ENCODE results near the gene TRIM65. TPM values are rescaled to one million over a fixed set of nuclear protein-coding genes. Genes with fewer than 3 reads are reported as not detected.

TRIM65 gene
- total RNA-seq, 4 donors from 2014 or later: 16.5 to 26.1 (median 22.3) TPM

GRCh38 chr17:75844530-75845057, 52.2 kb downstream of the TRIM65 start:
- DNase-seq: peak in 1 of 2 donors; percentile 74
- H3K27me3 ChIP-seq: no peaks in the 10 kb centered on the region
- TF ChIP-seq POLR2A (IDR thresholded peaks at IDR 0.05) (no peak), CTCF (IDR thresholded peaks at IDR 0.05 in 4 of 5, conservative IDR thresholded peaks at IDR 0.05 in 1 of 5) (no peak)
- intact Hi-C loops (cut with DNase I; ENCODE audit: low total_unique reads): loop anchor here (2.0 kb wide), 2 partner anchors 60 to 152 kb away; partner anchors contain the start of gene UNK
- peak; percentile 44 to 55 for ATAC-seq
- H3K4me1 ChIP-seq: peaks cover 42 to 45% of the 10 kb centered on the region in 2 donors
- H3K27ac ChIP-seq: peak overlapping the region; percentile 95 to 99 (median 95)
- H3K4me3 ChIP-seq: peak overlapping the region in 1 of 4 donors; percentile 16
- H3K9me3 ChIP-seq: no peaks in the 10 kb centered on the region
- in situ Hi-C loops (cut with MboI; ENCODE audit: low sequenced_read_pairs in 4 of 4): no loop called here
- H3K36me3 ChIP-seq: peaks cover 0 to 49% of the 10 kb centered on the region in 2 donors

GRCh38 chr17:75843577-75844529, 52.9 kb downstream of the TRIM65 start, which contains the start of gene UNC13D:
TSS of gene UNC13D (minus strand) at chr17:75844404. CDS start at chr17:75844337, 67 bp downstream.
- Histone ChIP-seq H3K27me3 (no peaks in the 10 kb centered on the region), H3K4me3 (peak within 1 kb of the TSS in 1 of 4 donors; percentile 16), H3K36me3 (peaks cover 0 to 42% of the 10 kb centered on the region in 2 donors), H3K27ac (peak within 1 kb of the TSS; percentile 95 to 99 (median 95)), H3K9me3 (no peaks in the 10 kb centered on the region), H3K4me1 (peaks cover 38% of the 10 kb centered on the region in 2 donors)
- DNase-seq: peak in 1 of 2 donors; percentile 61
- ATAC-seq: peak in 1 of 2 donors; percentile 4
- TF ChIP-seq POLR2A (IDR thresholded peaks at IDR 0.05): no peak
- TF ChIP-seq CTCF (IDR thresholded peaks at IDR 0.05 in 4 of 5, conservative IDR thresholded peaks at IDR 0.05 in 1 of 5): no peak
- intact Hi-C loops (cut with DNase I; ENCODE audit: low total_unique reads): loop anchor here (2.0 kb wide), 2 partner anchors 59 to 151 kb away; partner anchors contain the start of gene UNK
- in situ Hi-C loops (cut with MboI; ENCODE audit: low sequenced_read_pairs in 4 of 4): no loop called here

GRCh38 chr17:75842963-75843576, 53.7 kb downstream of the TRIM65 start:
- H3K9me3 ChIP-seq: no peaks in the 10 kb centered on the region
- TF ChIP-seq POLR2A (IDR thresholded peaks at IDR 0.05): no peak
- no peak for TF ChIP-seq CTCF (IDR thresholded peaks at IDR 0.05 in 4 of 5, conservative IDR thresholded peaks at IDR 0.05 in 1 of 5)
- no peaks in the 10 kb centered on the region for H3K27me3 ChIP-seq
- DNase-seq (no peak), ATAC-seq (no peak)
- intact Hi-C loops (cut with DNase I; ENCODE audit: low total_unique reads) (no loop called here), in situ Hi-C loops (cut with MboI; ENCODE audit: low sequenced_read_pairs in 4 of 4) (no loop called here)
- peak overlapping the region in 3 of 4 donors; percentile 95 to 99 (median 95) for H3K27ac ChIP-seq
- peaks cover 0 to 34% of the 10 kb centered on the region in 2 donors for H3K36me3 ChIP-seq
- peak overlapping the region in 1 of 4 donors; percentile 16 for H3K4me3 ChIP-seq
- H3K4me1 ChIP-seq: peaks cover 34 to 35% of the 10 kb centered on the region in 2 donors

- intact Hi-C loops (cut with DNase I; ENCODE audit: low total_unique reads) (no loop called here), in situ Hi-C loops (cut with MboI; ENCODE audit: low sequenced_read_pairs in 4 of 4) (no loop called here)
- DNase-seq (no peak), ATAC-seq (no peak)
- H3K4me1 ChIP-seq: peaks cover 27 to 28% of the 10 kb centered on the region in 2 donors
- H3K27ac ChIP-seq: no peak overlapping the region
- no peaks in the 10 kb centered on the region for H3K9me3 ChIP-seq
- no peak overlapping the region for H3K4me3 ChIP-seq
- H3K27me3 ChIP-seq: no peaks in the 10 kb centered on the region
- TF ChIP-seq CTCF (IDR thresholded peaks at IDR 0.05 in 4 of 5, conservative IDR thresholded peaks at IDR 0.05 in 1 of 5) (no peak), POLR2A (IDR thresholded peaks at IDR 0.05) (no peak)
- H3K36me3 ChIP-seq: peaks cover 0 to 27% of the 10 kb centered on the region in 2 donors
These were observed 54.3 kb downstream of the TRIM65 start for GRCh38 chr17:75842411-75842810.
